Measurements from ENCODE around the gene PDE11A.

Gene PDE11A

GRCh38 chr2:177592397-177592796 lies 480.2 kb downstream of the PDE11A start:
- DNase-seq = no peak

DNA sequence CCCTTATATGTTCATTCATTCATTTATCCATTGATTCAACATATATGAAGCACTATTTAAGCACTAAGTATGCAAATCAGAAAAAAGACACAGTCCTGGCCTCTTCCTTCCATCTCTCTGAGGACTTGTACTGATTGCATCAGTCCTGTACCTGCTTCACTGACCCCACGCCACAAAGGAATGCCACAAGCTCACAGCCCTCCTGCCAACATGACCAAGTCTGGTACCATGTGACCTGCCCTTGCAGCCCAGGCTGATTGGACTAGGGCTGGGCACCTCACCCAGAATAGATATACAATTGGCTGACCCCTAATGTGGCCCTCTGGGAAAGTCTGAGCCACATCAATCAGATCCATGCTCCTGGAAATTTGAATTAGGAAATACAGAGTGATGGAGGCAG lies 483.4 kb downstream of the PDE11A start:
- DNase-seq = no peak

DNA sequence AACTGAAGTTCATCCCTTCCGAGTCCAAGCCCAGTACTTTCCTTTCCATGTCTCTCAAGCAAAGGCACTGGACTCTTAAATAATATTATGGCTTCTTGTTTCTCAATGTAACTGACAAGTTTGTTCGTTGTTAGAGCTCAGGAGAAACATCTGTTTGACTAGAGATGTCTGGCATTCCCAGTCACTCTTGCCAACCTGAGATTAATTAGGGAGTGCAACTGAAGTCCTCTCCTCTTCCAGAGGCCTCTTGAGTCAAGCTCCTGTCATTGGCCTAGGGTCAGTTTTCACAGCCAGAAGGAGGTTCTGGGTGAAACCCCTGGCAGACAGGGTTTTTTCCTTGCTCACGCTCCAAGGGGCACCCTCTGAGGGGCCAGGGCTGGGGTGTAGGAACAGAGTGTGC lies 483.9 kb downstream of the PDE11A start:
- no peak for DNase-seq

GRCh38 chr2:177587371-177587770 lies 485.2 kb downstream of the PDE11A start:
- no peak for DNase-seq

GRCh38 chr2:177586154-177586553 lies 486.4 kb downstream of the PDE11A start:
- DNase-seq = no peak

DNA sequence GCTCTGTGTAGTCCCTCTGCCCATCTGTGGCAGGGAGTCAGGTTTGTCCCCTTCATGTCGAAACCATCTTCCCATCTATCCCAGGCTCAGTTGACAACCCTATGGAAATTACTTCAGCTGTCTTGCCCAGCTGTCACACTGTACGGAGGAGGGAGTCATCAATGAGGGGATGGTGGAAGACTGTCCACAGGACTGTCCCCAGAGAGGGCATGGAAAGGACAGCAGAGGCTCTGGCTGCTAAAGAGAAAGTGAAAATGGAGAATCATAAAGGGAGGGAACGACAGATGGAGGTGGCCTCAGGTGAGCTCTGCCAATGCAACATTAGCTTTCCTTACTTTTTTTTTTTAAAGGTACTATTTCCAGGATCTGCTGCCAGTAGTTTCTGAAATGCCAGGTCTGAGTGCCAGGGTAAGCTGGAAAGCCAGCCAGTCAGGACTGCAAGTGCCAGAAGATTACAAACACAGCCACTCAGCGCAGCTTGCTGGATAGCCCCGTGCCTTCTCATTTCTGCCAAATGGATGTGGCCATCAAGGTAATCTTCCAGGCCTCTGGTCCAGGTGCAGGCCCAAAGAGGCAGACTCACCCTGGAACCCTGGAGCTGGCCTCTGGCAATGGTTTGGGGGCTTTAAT lies 487.2 kb downstream of the PDE11A start:
- DNase-seq = no peak

DNA sequence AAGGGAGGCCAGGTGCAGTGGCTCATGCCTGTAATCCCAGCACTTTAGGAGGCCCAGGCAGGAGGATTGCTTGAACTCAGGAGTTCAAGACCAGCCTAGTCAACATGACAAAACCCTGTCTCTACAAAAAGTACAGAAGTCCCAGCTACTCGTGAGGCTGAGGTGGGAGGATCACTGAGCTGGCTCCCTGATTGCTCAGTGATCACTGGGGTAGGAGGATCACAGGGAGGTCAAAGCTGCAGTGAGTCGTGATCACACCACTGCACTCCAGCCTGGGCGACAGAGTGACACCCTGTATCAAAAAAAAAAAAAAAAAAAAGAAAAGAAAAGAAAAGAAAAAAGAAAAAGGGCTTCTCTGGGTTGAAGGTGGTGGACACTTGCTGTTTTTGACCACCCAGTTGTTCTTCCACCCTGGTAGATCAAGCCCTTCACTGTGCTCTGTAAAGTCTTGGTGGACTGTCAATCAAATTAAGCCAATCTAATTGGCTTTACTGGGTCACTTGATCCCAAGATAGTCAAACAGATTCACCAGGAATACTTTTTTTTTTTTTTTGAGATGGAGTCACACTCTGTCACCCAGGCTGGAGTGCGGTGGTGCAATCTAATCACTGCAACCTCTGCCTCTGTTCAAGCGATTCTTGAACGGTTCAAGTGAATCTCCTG lies 488.4 kb downstream of the PDE11A start:
- no peak for DNase-seq

DNA sequence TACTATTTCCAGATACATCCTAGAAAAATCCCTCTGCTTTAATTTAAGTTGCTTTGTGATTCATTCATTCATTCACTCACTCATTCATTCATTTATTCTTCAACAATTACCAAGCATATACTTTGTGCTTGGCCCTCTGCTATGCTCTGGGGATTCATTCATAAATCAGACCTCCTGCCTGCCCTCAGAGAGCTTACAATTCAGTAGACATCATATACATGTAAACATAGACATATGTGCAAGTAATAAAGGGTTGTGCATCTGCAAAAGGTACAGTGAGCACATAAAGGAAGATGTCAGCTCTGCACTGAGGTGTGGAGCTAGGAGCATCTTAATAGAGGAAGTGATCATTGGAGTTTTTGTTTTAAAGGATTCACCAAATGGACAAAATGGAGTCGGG lies 490.6 kb downstream of the PDE11A start:
- DNase-seq = no peak

DNA sequence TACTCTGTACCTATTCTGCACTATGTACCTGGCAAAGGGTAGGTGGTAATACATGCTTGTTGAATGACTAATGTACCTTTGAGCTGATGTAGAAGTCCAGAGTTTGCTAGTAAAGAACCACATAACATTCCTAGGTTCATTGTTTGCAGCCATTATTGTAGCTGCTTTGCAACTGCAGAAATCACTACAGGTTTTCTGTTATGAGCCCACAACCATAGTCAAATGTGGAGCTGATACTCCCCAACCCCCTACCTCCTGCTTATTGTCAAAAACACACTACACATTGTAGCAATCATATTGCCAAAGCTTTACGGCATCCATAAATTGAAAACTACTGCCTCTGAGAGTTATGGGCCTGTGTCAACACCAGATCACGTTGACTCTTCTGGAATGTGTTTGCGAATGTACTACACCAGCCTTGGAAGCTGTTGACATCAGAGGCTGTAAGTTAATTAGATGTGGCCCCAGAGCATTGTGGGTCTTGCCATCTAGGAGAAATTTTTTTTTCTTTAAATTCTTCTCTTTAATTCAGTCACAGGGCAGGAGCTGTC lies 493.0 kb downstream of the PDE11A start:
- DNase-seq = no peak

- DNase-seq = no peak
These were observed 494.1 kb downstream of the PDE11A start for GRCh38 chr2:177578454-177578853.

GRCh38 chr2:177577075-177577474 lies 495.5 kb downstream of the PDE11A start:
- no peak for DNase-seq

GRCh38 chr2:177575358-177575757 lies 497.2 kb downstream of the PDE11A start:
- no peak for DNase-seq

GRCh38 chr2:177574356-177574755 lies 498.2 kb downstream of the PDE11A start:
- no peak for DNase-seq

Measured in NCI-H1436 (cell line).